Astrocyte of the spinal cord (primary cell): ENCODE data around the gene PRR36.

Source experiments
- DNase-seq: peaks from one replicate; pipeline ENCODE4 v3.0.0; 2011; ENCODE audit warnings: low read depth, low spot score
- H3K4me3 ChIP-seq: 2 replicates; pipeline ENCODE4 v1.5.1; 2011; ENCODE audit warnings: low read depth, mild to moderate bottlenecking, low read length, moderate library complexity
- in situ Hi-C: cut with HindIII; loops from 2 replicates; pipeline ENCODE4 v1.10.0; 2017; ENCODE audit warnings: low sequenced_read_pairs
- TF ChIP-seq, protein P1 (sequence below): IDR thresholded peaks from 2 replicates; pipeline ENCODE4 v1.5.1; 2012; ENCODE audit warnings: low read depth, mild to moderate bottlenecking, low read length, inconsistent platforms

Gene PRR36

DNA sequence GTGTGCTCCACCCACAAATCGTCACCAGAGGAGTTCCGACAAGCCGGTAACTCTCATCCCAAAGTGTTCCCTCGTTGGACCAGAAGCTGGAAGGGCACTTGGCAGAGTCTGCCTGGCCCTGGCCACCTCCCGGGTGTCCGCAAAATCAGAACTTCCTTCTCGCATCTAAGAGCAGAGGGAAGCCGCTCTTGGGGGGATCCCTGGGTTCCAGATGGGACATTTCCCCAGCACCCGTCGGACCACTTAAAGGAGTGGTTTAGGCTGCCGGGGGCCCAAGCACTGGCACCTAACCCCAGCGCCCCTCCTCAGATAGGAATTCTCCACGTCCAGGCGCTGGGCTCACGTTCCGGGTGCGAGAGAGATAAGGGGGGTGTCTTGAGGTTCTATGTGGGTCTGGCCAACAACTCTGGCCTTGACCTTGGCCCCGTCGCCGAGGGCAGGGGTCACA, 28.6 kb upstream of the PRR36 start:
- in situ Hi-C loops: no loop called here
- H3K4me3 ChIP-seq: peak overlapping the region; percentile 57
- TF ChIP-seq, protein P1, sequence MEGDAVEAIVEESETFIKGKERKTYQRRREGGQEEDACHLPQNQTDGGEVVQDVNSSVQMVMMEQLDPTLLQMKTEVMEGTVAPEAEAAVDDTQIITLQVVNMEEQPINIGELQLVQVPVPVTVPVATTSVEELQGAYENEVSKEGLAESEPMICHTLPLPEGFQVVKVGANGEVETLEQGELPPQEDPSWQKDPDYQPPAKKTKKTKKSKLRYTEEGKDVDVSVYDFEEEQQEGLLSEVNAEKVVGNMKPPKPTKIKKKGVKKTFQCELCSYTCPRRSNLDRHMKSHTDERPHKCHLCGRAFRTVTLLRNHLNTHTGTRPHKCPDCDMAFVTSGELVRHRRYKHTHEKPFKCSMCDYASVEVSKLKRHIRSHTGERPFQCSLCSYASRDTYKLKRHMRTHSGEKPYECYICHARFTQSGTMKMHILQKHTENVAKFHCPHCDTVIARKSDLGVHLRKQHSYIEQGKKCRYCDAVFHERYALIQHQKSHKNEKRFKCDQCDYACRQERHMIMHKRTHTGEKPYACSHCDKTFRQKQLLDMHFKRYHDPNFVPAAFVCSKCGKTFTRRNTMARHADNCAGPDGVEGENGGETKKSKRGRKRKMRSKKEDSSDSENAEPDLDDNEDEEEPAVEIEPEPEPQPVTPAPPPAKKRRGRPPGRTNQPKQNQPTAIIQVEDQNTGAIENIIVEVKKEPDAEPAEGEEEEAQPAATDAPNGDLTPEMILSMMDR: no peak
- no peak for DNase-seq

- no peak overlapping the region for H3K4me3 ChIP-seq
- no peak for DNase-seq
- in situ Hi-C loops: no loop called here
- TF ChIP-seq, protein P1: no peak
Observed at GRCh38 chr19:7901337-7901736, 27.1 kb upstream of the PRR36 start.

- DNase-seq: no peak
- in situ Hi-C loops: no loop called here
- TF ChIP-seq, protein P1: no peak
- H3K4me3 ChIP-seq: no peak overlapping the region
Observed at GRCh38 chr19:7900931-7901330, 26.7 kb upstream of the PRR36 start.

- TF ChIP-seq, protein P1: no peak
- in situ Hi-C loops: no loop called here
- DNase-seq: no peak
- no peak overlapping the region for H3K4me3 ChIP-seq
Observed at GRCh38 chr19:7900401-7900870, 26.2 kb upstream of the PRR36 start.

GRCh38 chr19:7899751-7900378, 25.7 kb upstream of the PRR36 start:
- in situ Hi-C loops: no loop called here
- TF ChIP-seq, protein P1: no peak
- DNase-seq: no peak
- no peak overlapping the region for H3K4me3 ChIP-seq

DNA sequence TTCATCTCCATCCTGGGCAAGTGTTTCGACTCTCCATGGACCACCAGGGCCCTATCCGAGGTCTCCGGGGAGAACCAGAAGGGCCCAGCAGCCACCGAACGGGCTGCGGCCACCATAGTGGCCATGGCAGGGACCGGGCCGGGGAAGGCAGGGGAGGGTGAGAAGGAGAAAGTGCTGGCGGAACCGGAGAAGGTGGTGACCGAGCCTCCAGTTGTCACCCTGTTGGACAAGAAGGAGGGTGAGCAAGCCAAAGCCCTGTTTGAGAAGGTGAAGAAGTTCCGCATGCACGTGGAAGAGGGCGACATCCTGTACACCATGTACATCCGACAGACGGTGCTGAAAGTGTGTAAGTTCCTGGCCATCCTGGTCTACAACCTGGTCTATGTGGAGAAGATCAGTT, 24.8 kb upstream of the PRR36 start:
- no peak for DNase-seq
- H3K4me3 ChIP-seq: no peak overlapping the region
- in situ Hi-C loops: no loop called here
- TF ChIP-seq, protein P1: no peak
